GM18498 (cell line): Measurements from ENCODE around the gene PLEKHA6.
"Not testable (repeated sequence)": the region's sequence is repeated elsewhere in the genome, so short reads cannot be mapped to it uniquely, and the experiment has no call there.

ENCODE experiments used
- ATAC-seq: cut with Tn5 transposase; IDR thresholded peaks from one replicate; pipeline ENCODE4 v1.9.1; 2021; ENCODE audit warnings: mild to moderate bottlenecking, moderate library complexity; ENCODE audit not compliant: unreplicated experiment

PLEKHA6 gene

GRCh38 chr1:204249736-204250427 is 109.8 kb downstream of the PLEKHA6 start:
- ATAC-seq = no peak

- ATAC-seq = no peak
These were observed 110.8 kb downstream of the PLEKHA6 start for GRCh38 chr1:204248954-204249353.

- no peak for ATAC-seq
These were observed 112.9 kb downstream of the PLEKHA6 start for GRCh38 chr1:204246876-204247275.

GRCh38 chr1:204242920-204243319 is 116.8 kb downstream of the PLEKHA6 start:
- ATAC-seq = no peak

GRCh38 chr1:204241914-204242313 is 117.8 kb downstream of the PLEKHA6 start:
- no peak for ATAC-seq

- no peak for ATAC-seq
These were observed 118.7 kb downstream of the PLEKHA6 start for GRCh38 chr1:204241050-204241449.

GRCh38 chr1:204240233-204240632 is 119.5 kb downstream of the PLEKHA6 start:
- ATAC-seq = no peak

GRCh38 chr1:204239401-204239800 is 120.3 kb downstream of the PLEKHA6 start:
- ATAC-seq = not testable (repeated sequence)

- ATAC-seq = not testable (repeated sequence)
These were observed 121.2 kb downstream of the PLEKHA6 start for GRCh38 chr1:204238520-204238919.

- not testable (repeated sequence) for ATAC-seq
These were observed 122.2 kb downstream of the PLEKHA6 start for GRCh38 chr1:204237515-204237914.

- ATAC-seq = no peak
These were observed 127.2 kb downstream of the PLEKHA6 start for GRCh38 chr1:204232526-204232925.

GRCh38 chr1:204230211-204230610 is 129.5 kb downstream of the PLEKHA6 start:
- no peak for ATAC-seq

GRCh38 chr1:204228896-204229295 is 130.8 kb downstream of the PLEKHA6 start:
- ATAC-seq = no peak

- no peak for ATAC-seq
These were observed 131.5 kb downstream of the PLEKHA6 start for GRCh38 chr1:204227996-204228785.

- no peak for ATAC-seq
These were observed 132.4 kb downstream of the PLEKHA6 start for GRCh38 chr1:204227351-204227750.

GRCh38 chr1:204225841-204226735 is 133.6 kb downstream of the PLEKHA6 start:
- ATAC-seq = no peak

GRCh38 chr1:204224655-204225054 is 135.1 kb downstream of the PLEKHA6 start:
- no peak for ATAC-seq

GRCh38 chr1:204223129-204223860 is 136.4 kb downstream of the PLEKHA6 start:
- ATAC-seq = no peak

GRCh38 chr1:204222764-204223055 is 137.0 kb downstream of the PLEKHA6 start:
- ATAC-seq = no peak

- ATAC-seq = no peak
These were observed 137.5 kb downstream of the PLEKHA6 start for GRCh38 chr1:204222006-204222763.
